Mesenchymal stem cell (in vitro differentiated cells and primary cell): ENCODE data around the gene LIPT1.
A peak's percentile ranks its signal among the peaks of the same experiment; 100 is the strongest.

Experiments
- DNase-seq: peaks from one replicate; pipeline ENCODE4 v3.0.0-alpha.2; 2013
- H2AFZ ChIP-seq: one replicate; pipeline ENCODE4 v1.6.1; 2013; ENCODE audit warnings: low read depth, mild to moderate bottlenecking, control low read depth, inconsistent platforms, low read length, moderate library complexity
- H2AK5ac ChIP-seq: 2 replicates; pipeline ENCODE4 v1.6.1; 2013; ENCODE audit warnings: low read length, moderate library complexity, mild to moderate bottlenecking, inconsistent platforms; ENCODE audit not compliant: severe bottlenecking
- H2BK120ac ChIP-seq: one replicate; pipeline ENCODE4 v1.6.1; 2013; ENCODE audit warnings: low read depth, mild to moderate bottlenecking, inconsistent platforms, low read length, moderate library complexity
- H2BK12ac ChIP-seq, 2 experiments: one replicate each; pipeline ENCODE4 v1.6.1; 2013; ENCODE audit warnings: inconsistent platforms in 2 of 2, low read length in 2 of 2, mild to moderate bottlenecking in 2 of 2, moderate library complexity in 2 of 2, control low read depth in 1 of 2
- H2BK15ac ChIP-seq: one replicate; pipeline ENCODE4 v1.6.1; 2013; ENCODE audit warnings: mild to moderate bottlenecking, low read depth, inconsistent platforms; ENCODE audit not compliant: poor library complexity, severe bottlenecking
- H2BK5ac ChIP-seq: 2 replicates; pipeline ENCODE4 v1.6.1; 2013; ENCODE audit warnings: low read depth, mild to moderate bottlenecking, low read length, control low read depth, inconsistent platforms; ENCODE audit not compliant: poor library complexity, severe bottlenecking
- H3K14ac ChIP-seq, 2 experiments: one replicate each; pipeline ENCODE4 v1.6.1; 2013; ENCODE audit warnings: inconsistent platforms in 2 of 2, low read length in 2 of 2, control low read depth in 1 of 2, mild to moderate bottlenecking in 1 of 2, moderate library complexity in 1 of 2
- H3K18ac ChIP-seq, 2 experiments: one replicate each; pipeline ENCODE4 v1.6.1; 2013; ENCODE audit warnings: inconsistent platforms in 2 of 2, low read length in 2 of 2, control low read depth in 1 of 2, low read depth in 1 of 2, mild to moderate bottlenecking in 1 of 2
- H3K23ac ChIP-seq, 2 experiments: one replicate each; pipeline ENCODE4 v1.6.1; 2013; ENCODE audit warnings: inconsistent platforms in 2 of 2, low read length in 2 of 2, mild to moderate bottlenecking in 2 of 2, moderate library complexity in 2 of 2, control low read depth in 1 of 2
- H3K27ac ChIP-seq: 2 replicates; pipeline ENCODE4 v1.5.1; 2013; ENCODE audit warnings: mild to moderate bottlenecking, moderate library complexity, low read length, control low read depth, inconsistent platforms; ENCODE audit not compliant: poor library complexity, severe bottlenecking
- H3K27me3 ChIP-seq, 2 experiments: 2 replicates each; pipeline versions ENCODE4 v1.6.1 to v1.7.0; 2013; ENCODE audit warnings: low read length in 2 of 2, mild to moderate bottlenecking in 2 of 2, moderate library complexity in 2 of 2, control low read depth in 1 of 2, inconsistent platforms in 1 of 2; ENCODE audit not compliant: control insufficient read depth in 1 of 2, insufficient read depth in 1 of 2
- H3K36me3 ChIP-seq, 2 experiments: 2 replicates each; pipeline versions ENCODE4 v1.6.1 to v1.7.0; 2013; ENCODE audit warnings: low read length in 2 of 2, control low read depth in 1 of 2, inconsistent platforms in 1 of 2, low read depth in 1 of 2, mild to moderate bottlenecking in 1 of 2; ENCODE audit not compliant: insufficient read depth in 2 of 2, control insufficient read depth in 1 of 2
- H3K4ac ChIP-seq, 2 experiments: one replicate each; pipeline ENCODE4 v1.6.1; 2013; ENCODE audit warnings: inconsistent platforms in 2 of 2, low read length in 2 of 2, mild to moderate bottlenecking in 2 of 2, moderate library complexity in 2 of 2, control low read depth in 1 of 2, low read depth in 1 of 2
- H3K4me1 ChIP-seq: 2 replicates; pipeline ENCODE4 v1.6.1; 2013; ENCODE audit warnings: low read depth, low read length, control low read depth; ENCODE audit not compliant: control insufficient read depth, insufficient read depth
- H3K4me2 ChIP-seq: 2 replicates; pipeline ENCODE4 v1.6.1; 2013; ENCODE audit warnings: low read length, mild to moderate bottlenecking, inconsistent platforms; ENCODE audit not compliant: poor library complexity, severe bottlenecking
- H3K4me3 ChIP-seq, 2 experiments: 2 replicates each; pipeline versions ENCODE4 v1.5.1 to v1.7.0; 2013; ENCODE audit warnings: low read length in 2 of 2, mild to moderate bottlenecking in 2 of 2, control low read depth in 1 of 2, low read depth in 1 of 2; ENCODE audit not compliant: insufficient read depth in 1 of 2
- H3K79me1 ChIP-seq: replicated peaks from 2 replicates; pipeline ENCODE4 v1.6.1; 2013; ENCODE audit warnings: mild to moderate bottlenecking, control low read depth, low read length, inconsistent platforms; ENCODE audit not compliant: poor library complexity, severe bottlenecking
- H3K9ac ChIP-seq: 2 replicates; pipeline ENCODE4 v1.7.0; 2013; ENCODE audit warnings: mild to moderate bottlenecking, low read length, moderate library complexity
- H3K9me3 ChIP-seq: 2 replicates; pipeline ENCODE4 v1.7.0; 2013; ENCODE audit warnings: mild to moderate bottlenecking, low read length; ENCODE audit not compliant: control insufficient read depth
- H4K8ac ChIP-seq: one replicate; pipeline ENCODE4 v1.6.1; 2013; ENCODE audit warnings: inconsistent platforms, mild to moderate bottlenecking, low read length, moderate library complexity
- H4K91ac ChIP-seq: one replicate; pipeline ENCODE4 v1.6.1; 2013; ENCODE audit warnings: mild to moderate bottlenecking, low read length, inconsistent platforms
- WGBS: methylation state at CpG from one replicate; pipeline ENCODE4 v1.1.7; 2013; ENCODE audit warnings: mixed read lengths; 5-methylcytosine and 5-hydroxymethylcytosine counted together

Gene LIPT1

GRCh38 chr2:99171377-99172140 is 16.8 kb downstream of the LIPT1 start:
- 100% methylated on average over 6 of the region's 8 CpGs for WGBS
- Histone ChIP-seq H3K4ac (no peak overlapping the region), H3K27ac (no peak overlapping the region), H3K27me3 (no peaks in the 10 kb centered on the region), H4K8ac (no peak overlapping the region), H3K4me3 (no peak overlapping the region), H3K9ac (no peak overlapping the region), H2BK12ac (no peak overlapping the region), H2BK15ac (no peak overlapping the region), H4K91ac (no peak overlapping the region), H2BK120ac (no peak overlapping the region), H2BK5ac (no peak overlapping the region), H2AK5ac (no peak overlapping the region), H3K9me3 (no peaks in the 10 kb centered on the region), H3K79me1 (peaks cover 13% of the 10 kb centered on the region), H3K14ac (no peak overlapping the region), H3K36me3 (peaks cover 8 to 61% of the 10 kb centered on the region in 2 experiments), H3K23ac (no peak overlapping the region), H3K18ac (no peak overlapping the region), H2AFZ (no peak overlapping the region), H3K4me2 (no peak overlapping the region), H3K4me1 (no peaks in the 10 kb centered on the region)
- no peak for DNase-seq

- H3K23ac ChIP-seq = no peak within 1 kb of the TSS
- peak within 1 kb of the TSS; percentile 97 for H3K9ac ChIP-seq
- peak within 1 kb of the TSS; percentile 65 for H2BK15ac ChIP-seq
- H3K14ac ChIP-seq = peak within 1 kb of the TSS in 1 of 2 experiments; percentile 39
- H3K4me1 ChIP-seq = peaks cover 4% of the 10 kb centered on the region
- under 1% methylated on average over 39 of the region's 39 CpGs for WGBS
- H2BK5ac ChIP-seq = peak within 1 kb of the TSS; percentile 69
- H2AK5ac ChIP-seq = no peak within 1 kb of the TSS
- H2BK12ac ChIP-seq = no peak within 1 kb of the TSS
- H3K9me3 ChIP-seq = no peaks in the 10 kb centered on the region
- peak within 1 kb of the TSS; percentile 84 for H4K91ac ChIP-seq
- H3K27me3 ChIP-seq = no peaks in the 10 kb centered on the region
- peak within 1 kb of the TSS in 1 of 2 experiments; percentile 47 for H3K4ac ChIP-seq
- DNase-seq = peak; percentile 98
- H2BK120ac ChIP-seq = peak within 1 kb of the TSS; percentile 8
- H3K36me3 ChIP-seq = no peaks in the 10 kb centered on the region
- peak within 1 kb of the TSS; percentile 91 for H2AFZ ChIP-seq
- H3K4me2 ChIP-seq = peak within 1 kb of the TSS; percentile 94
- peak within 1 kb of the TSS; percentile 95 for H4K8ac ChIP-seq
- peaks cover 22% of the 10 kb centered on the region for H3K79me1 ChIP-seq
- H3K4me3 ChIP-seq = peak within 1 kb of the TSS; percentile 82 to 99
- peak within 1 kb of the TSS; percentile 94 for H3K27ac ChIP-seq
- H3K18ac ChIP-seq = peak within 1 kb of the TSS; percentile 85 to 88
Measured at GRCh38 chr2:99180755-99181623, 26.2 kb downstream of the LIPT1 start, which contains the start of the genes MITD1 and MRPL30. MITD1 (minus strand) TSS chr2:99181058; CDS start chr2:99180981, 77 bp downstream. MRPL30 (plus strand) TSS chr2:99181184; CDS start chr2:99186204, 5,020 bp downstream.

- Histone ChIP-seq H3K36me3 (no peaks in the 10 kb centered on the region), H2AFZ (no peak overlapping the region), H2AK5ac (no peak overlapping the region), H4K91ac (no peak overlapping the region), H3K4me3 (peak overlapping the region; percentile 82 to 99), H3K14ac (no peak overlapping the region), H3K9me3 (no peaks in the 10 kb centered on the region), H3K9ac (peak overlapping the region; percentile 97), H3K4me1 (peaks cover 4% of the 10 kb centered on the region), H3K27me3 (no peaks in the 10 kb centered on the region), H2BK5ac (no peak overlapping the region), H3K27ac (peak overlapping the region; percentile 94), H2BK120ac (no peak overlapping the region), H3K4ac (no peak overlapping the region), H3K23ac (no peak overlapping the region), H3K18ac (no peak overlapping the region), H3K4me2 (peak overlapping the region; percentile 94), H4K8ac (no peak overlapping the region), H3K79me1 (peaks cover 19% of the 10 kb centered on the region), H2BK15ac (no peak overlapping the region), H2BK12ac (no peak overlapping the region)
- 4% methylated on average over 2 of the region's 4 CpGs for WGBS
- no peak for DNase-seq
Measured at GRCh38 chr2:99181624-99182000, 26.8 kb downstream of the LIPT1 start.

- Histone ChIP-seq H3K9me3 (no peaks in the 10 kb centered on the region), H2BK12ac (no peak overlapping the region), H2AFZ (no peak overlapping the region), H3K4me2 (no peak overlapping the region), H2AK5ac (no peak overlapping the region), H3K27me3 (no peaks in the 10 kb centered on the region), H4K8ac (no peak overlapping the region), H3K4me1 (peaks cover 4% of the 10 kb centered on the region), H3K4ac (no peak overlapping the region), H2BK120ac (no peak overlapping the region), H3K14ac (no peak overlapping the region), H2BK15ac (no peak overlapping the region), H3K27ac (no peak overlapping the region), H3K79me1 (peaks cover 23% of the 10 kb centered on the region), H3K18ac (no peak overlapping the region), H3K4me3 (peak overlapping the region in 1 of 2 experiments; percentile 23), H2BK5ac (no peak overlapping the region), H3K23ac (no peak overlapping the region), H4K91ac (no peak overlapping the region), H3K36me3 (peaks cover 0 to 10% of the 10 kb centered on the region in 2 experiments), H3K9ac (no peak overlapping the region)
- no peak for DNase-seq
- 96% methylated on average over 3 of the region's 3 CpGs for WGBS
Measured at GRCh38 chr2:99183025-99183424, 28.3 kb downstream of the LIPT1 start.
